Peyer's patch (tissue), 4 donors: ENCODE measurements around the gene ZNF57. TPM values are rescaled to one million over a fixed set of nuclear protein-coding genes. Genes with fewer than 3 reads are reported as not detected.

ENCODE experiments used
- DNase-seq, 3 donors: peaks; one replicate each; pipeline ENCODE4 v3.0.0-alpha.2; 2017 to 2019
- H3K27ac ChIP-seq, 4 donors: fragments of 200-600 bp; sonication (generic); one replicate each; pipeline ENCODE4 v1.5.1; 2016 to 2019
- H3K27me3 ChIP-seq, 2 donors: fragments of 200-600 bp; sonication (generic); one replicate each; pipeline ENCODE4 v1.5.1; 2019
- H3K36me3 ChIP-seq, 3 donors: fragments of 200-600 bp; sonication (generic); one replicate each; pipeline ENCODE4 v1.5.1; 2016 to 2019
- H3K4me1 ChIP-seq, 4 donors: fragments of 200-600 bp; sonication (generic); one replicate each; pipeline ENCODE4 v1.5.1; 2016 to 2019
- H3K4me3 ChIP-seq, 4 donors: fragments of 200-600 bp; sonication (generic); 1 replicate in 3 of 4; 2 replicates in 1 of 4; pipeline ENCODE4 v1.5.1; 2016 to 2019; ENCODE audit warnings: mild to moderate bottlenecking in 1 of 4
- H3K9me3 ChIP-seq, 4 donors: fragments of 200-600 bp; sonication (generic); one replicate each; pipeline ENCODE4 v1.5.1; 2016 to 2019; ENCODE audit warnings: mild to moderate bottlenecking in 1 of 4
- CTCF ChIP-seq, 6 experiments: fragments of 450-650 bp in 4 of 6; fragments of 200-600 bp in 2 of 6; sonication (generic) in 1 of 6; IDR thresholded peaks; one replicate each; pipeline ENCODE4 v1.5.1; 2017 to 2019; ENCODE audit warnings: antibody characterized with exemption in 6 of 6, mild to moderate bottlenecking in 3 of 6, moderate library complexity in 1 of 6
- POLR2A ChIP-seq, 2 donors: fragments of 450-650 bp; IDR thresholded peaks; one replicate each; pipeline ENCODE4 v1.5.1; 2017; ENCODE audit warnings: antibody characterized with exemption in 2 of 2, mild to moderate bottlenecking in 2 of 2, moderate library complexity in 2 of 2
- total RNA-seq, 4 donors: library from RNA; depleted of rRNA; stranded (reverse); fragments of >200 nt; gene quantifications; one replicate each; pipeline ENCODE4 v1.1.0, GENCODE V29; 2016

ZNF57 gene
- total RNA-seq, 4 donors from 2014 or later, result 2.5 to 24.1 (median 19.3) TPM

- peaks cover 0 to 7% (median 0%) of the 10 kb centered on the region in 3 donors for H3K36me3 ChIP-seq
- H3K4me1 ChIP-seq, result peaks cover 0 to 27% (median 3%) of the 10 kb centered on the region in 4 donors
- no peak overlapping the region for H3K4me3 ChIP-seq
- peak overlapping the region in 2 of 4 donors; percentile 44 to 57 for H3K27ac ChIP-seq
- DNase-seq, result peak in 1 of 3 donors; percentile 69
- H3K27me3 ChIP-seq, result no peaks in the 10 kb centered on the region
- H3K9me3 ChIP-seq, result no peaks in the 10 kb centered on the region
- TF ChIP-seq POLR2A (IDR thresholded peaks at IDR 0.05), result no peak
- TF ChIP-seq CTCF (IDR thresholded peaks at IDR 0.05), result no peak
These were observed 5.3 kb downstream of the ZNF57 start for GRCh38 chr19:2905918-2906519.

DNA sequence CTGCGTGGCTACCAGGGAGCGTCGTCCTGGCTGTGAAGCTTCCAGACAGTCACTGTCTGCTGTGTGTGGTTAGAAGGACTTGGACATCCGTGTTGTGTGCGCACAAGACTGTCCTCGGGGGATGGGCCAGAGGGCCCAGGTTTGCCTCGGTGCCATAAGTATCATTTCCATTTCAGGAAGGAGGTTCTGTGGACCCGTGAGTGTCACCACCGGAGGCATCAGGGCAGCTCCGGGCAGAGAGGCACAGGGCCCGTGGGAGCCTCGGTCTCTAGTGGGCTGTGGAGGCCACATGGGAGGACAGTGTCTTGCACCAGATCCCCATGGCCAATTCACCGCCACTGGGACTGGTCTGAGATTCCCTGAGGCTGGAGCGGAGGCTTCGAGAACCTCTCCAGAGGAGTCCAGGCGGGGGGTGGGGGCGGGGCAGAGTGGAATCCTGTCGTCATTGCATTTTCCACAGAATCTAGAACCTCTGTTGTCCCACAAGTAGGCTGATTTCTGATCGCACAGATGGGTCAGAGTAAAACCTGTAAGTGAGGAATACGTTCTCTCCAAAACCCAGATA is 6.0 kb downstream of the ZNF57 start:
- H3K9me3 ChIP-seq, result no peaks in the 10 kb centered on the region
- no peak for DNase-seq
- H3K36me3 ChIP-seq, result peaks cover 0 to 8% (median 0%) of the 10 kb centered on the region in 3 donors
- peak overlapping the region in 2 of 4 donors; percentile 44 to 57 for H3K27ac ChIP-seq
- H3K4me1 ChIP-seq, result peaks cover 0 to 22% (median 0%) of the 10 kb centered on the region in 4 donors
- no peak overlapping the region for H3K4me3 ChIP-seq
- no peaks in the 10 kb centered on the region for H3K27me3 ChIP-seq
- no peak for TF ChIP-seq POLR2A (IDR thresholded peaks at IDR 0.05)

DNA sequence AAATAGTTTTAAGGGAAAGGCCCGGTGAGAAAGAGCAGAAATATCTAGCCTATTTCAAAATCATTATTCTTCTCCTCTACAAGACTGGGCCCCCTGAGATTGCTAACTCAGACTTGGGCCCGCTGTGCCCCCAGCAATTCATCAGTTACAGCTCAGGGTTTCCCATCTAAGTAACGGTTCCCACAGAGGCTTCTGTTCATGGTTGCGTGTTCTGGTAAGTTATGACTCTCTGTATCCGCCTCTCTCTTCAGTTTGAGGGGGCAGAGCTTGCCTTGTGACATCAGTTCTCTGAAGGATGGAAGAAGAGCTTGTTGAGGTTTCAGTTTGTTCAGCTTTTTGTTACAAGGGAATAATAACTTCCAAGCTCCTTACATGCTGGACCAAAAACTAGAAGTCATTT is 11.6 kb downstream of the ZNF57 start:
- peaks cover 0 to 42% (median 5%) of the 10 kb centered on the region in 3 donors for H3K36me3 ChIP-seq
- H3K4me3 ChIP-seq, result no peak overlapping the region
- no peak overlapping the region for H3K27ac ChIP-seq
- TF ChIP-seq POLR2A (IDR thresholded peaks at IDR 0.05), result no peak
- no peak for TF ChIP-seq CTCF (IDR thresholded peaks at IDR 0.05)
- DNase-seq, result no peak
- peaks cover 0 to 6% (median 3%) of the 10 kb centered on the region in 4 donors for H3K9me3 ChIP-seq
- H3K4me1 ChIP-seq, result no peaks in the 10 kb centered on the region
- no peaks in the 10 kb centered on the region for H3K27me3 ChIP-seq

GRCh38 chr19:2917275-2918184 is 16.8 kb downstream of the ZNF57 start:
- Histone ChIP-seq H3K27me3 (no peaks in the 10 kb centered on the region), H3K27ac (no peak overlapping the region), H3K9me3 (peaks cover 0 to 12% (median 4%) of the 10 kb centered on the region in 4 donors), H3K36me3 (peaks cover 0 to 59% (median 5%) of the 10 kb centered on the region in 3 donors), H3K4me3 (no peak overlapping the region), H3K4me1 (no peaks in the 10 kb centered on the region)
- DNase-seq, result peak in 1 of 3 donors; percentile 19
- TF ChIP-seq POLR2A (IDR thresholded peaks at IDR 0.05) (no peak), CTCF (IDR thresholded peaks at IDR 0.05) (no peak)

DNA sequence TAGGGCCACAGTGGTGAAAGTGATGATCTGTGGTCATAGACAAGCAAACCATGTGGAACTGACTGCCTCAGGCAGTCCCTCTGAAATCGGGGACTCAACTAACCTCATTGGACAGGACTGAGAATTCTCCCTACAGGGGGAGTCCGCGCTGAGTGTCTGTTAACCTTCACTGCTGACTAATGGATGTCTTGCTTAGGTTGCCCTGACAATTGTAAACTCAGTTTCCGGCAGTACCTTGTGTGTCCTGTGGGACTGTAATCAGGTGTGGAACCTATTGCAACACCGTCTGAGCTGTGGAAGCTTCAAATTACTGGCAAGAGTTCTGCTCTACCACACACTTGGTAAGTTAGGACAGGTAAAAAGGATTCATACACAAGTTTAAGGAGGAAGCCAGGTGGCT is 22.3 kb downstream of the ZNF57 start:
- TF ChIP-seq CTCF (IDR thresholded peaks at IDR 0.05) (peak in 2 of 6 experiments; percentile 8 to 38), POLR2A (IDR thresholded peaks at IDR 0.05) (no peak)
- Histone ChIP-seq H3K27ac (no peak overlapping the region), H3K9me3 (peaks cover 0 to under 1% (median 0%) of the 10 kb centered on the region in 4 donors), H3K27me3 (no peaks in the 10 kb centered on the region), H3K36me3 (peaks cover 0 to 20% (median 0%) of the 10 kb centered on the region in 3 donors), H3K4me1 (no peaks in the 10 kb centered on the region), H3K4me3 (no peak overlapping the region)
- peak in 1 of 3 donors; percentile 41 for DNase-seq
